ENCODE measurements around the gene WDR27.

DNA sequence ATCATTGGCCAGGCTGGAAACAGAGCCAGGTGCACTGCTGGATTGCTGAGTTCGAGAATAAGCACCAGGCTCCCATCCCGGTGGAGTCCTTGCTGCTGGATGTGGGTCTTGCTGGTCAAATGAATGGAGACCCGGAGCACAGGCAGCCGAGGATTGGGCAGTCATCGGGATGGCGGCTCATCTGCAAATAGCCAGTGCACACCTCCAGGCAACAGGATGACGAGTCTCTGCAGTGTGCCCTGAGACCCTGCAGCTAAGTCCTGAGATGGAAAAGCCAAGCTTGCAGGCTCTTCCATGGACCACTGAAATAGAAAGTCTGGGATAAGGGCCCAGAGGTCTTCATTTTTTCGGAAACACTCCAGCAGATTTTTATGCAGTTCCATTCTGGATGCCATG is 143.5 kb downstream of the WDR27 start:
- TF ChIP-seq, protein P1, sequence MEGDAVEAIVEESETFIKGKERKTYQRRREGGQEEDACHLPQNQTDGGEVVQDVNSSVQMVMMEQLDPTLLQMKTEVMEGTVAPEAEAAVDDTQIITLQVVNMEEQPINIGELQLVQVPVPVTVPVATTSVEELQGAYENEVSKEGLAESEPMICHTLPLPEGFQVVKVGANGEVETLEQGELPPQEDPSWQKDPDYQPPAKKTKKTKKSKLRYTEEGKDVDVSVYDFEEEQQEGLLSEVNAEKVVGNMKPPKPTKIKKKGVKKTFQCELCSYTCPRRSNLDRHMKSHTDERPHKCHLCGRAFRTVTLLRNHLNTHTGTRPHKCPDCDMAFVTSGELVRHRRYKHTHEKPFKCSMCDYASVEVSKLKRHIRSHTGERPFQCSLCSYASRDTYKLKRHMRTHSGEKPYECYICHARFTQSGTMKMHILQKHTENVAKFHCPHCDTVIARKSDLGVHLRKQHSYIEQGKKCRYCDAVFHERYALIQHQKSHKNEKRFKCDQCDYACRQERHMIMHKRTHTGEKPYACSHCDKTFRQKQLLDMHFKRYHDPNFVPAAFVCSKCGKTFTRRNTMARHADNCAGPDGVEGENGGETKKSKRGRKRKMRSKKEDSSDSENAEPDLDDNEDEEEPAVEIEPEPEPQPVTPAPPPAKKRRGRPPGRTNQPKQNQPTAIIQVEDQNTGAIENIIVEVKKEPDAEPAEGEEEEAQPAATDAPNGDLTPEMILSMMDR (IDR thresholded peaks at IDR 0.05) = no peak
- TF ChIP-seq POLR2A (IDR thresholded peaks at IDR 0.05) (no peak), POLR2AphosphoS5 (IDR thresholded peaks at IDR 0.05) (no peak)

Measured in breast epithelium (tissue), 3 donors.